Prostate gland (tissue), 2 donors: ENCODE data around the gene SF1.

ENCODE experiments used
- CTCF ChIP-seq, 4 experiments: fragments of 200-600 bp in 2 of 4; fragments of 450-650 bp in 2 of 4; sonication (generic) in 2 of 4; IDR thresholded peaks; 1 replicate in 3 of 4; 2 replicates in 1 of 4; pipeline ENCODE4 v1.5.1; 2016 to 2019; ENCODE audit warnings: antibody characterized with exemption in 4 of 4, mild to moderate bottlenecking in 2 of 4, moderate library complexity in 2 of 4
- POLR2A ChIP-seq: fragments of 450-650 bp; IDR thresholded peaks from one replicate; pipeline ENCODE4 v1.6.1; 2016; ENCODE audit warnings: antibody characterized with exemption, mild to moderate bottlenecking
- POLR2AphosphoS5 ChIP-seq: sonication (generic); formaldehyde crosslinking; IDR thresholded peaks from one replicate; pipeline ENCODE4 v1.6.1; 2017; ENCODE audit warnings: antibody characterized with exemption

DNA sequence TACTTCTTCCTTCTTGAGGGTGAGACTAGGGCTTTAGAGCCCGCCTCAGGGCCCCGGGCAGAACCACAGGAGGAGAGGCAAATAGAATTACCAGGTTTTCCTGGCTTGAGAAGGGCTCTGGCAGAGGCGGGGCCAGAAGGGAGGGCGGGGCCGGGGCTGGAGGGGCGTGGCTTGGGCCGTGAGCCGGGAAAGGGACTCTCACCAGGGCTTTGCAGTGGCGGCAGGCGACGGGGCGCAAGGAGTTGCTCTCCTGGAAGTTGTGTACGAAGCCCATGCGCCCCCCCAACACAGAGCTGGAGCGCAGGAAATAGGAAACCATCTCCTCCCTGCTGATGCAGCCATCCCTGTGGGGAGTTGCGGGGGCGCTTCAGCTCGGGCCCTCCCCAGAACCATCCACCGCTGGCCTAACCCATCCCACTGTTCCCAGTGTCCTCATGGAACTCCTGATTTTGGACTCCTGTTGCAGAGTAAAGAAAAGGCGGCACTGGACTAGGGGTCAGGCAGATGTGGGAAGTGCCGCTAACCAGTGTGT lies 48.4 kb downstream of the SF1 start:
- no peak for TF ChIP-seq POLR2AphosphoS5
- TF ChIP-seq CTCF (IDR thresholded peaks at IDR 0.05): no peak
- no peak for TF ChIP-seq POLR2A
